BJ (cell line): ENCODE results near the gene DNAL1. TPM values are rescaled to one million over a fixed set of nuclear protein-coding genes. Genes with fewer than 3 reads are reported as not detected.
"Not testable (repeated sequence)": the region's sequence is repeated elsewhere in the genome, so short reads cannot be mapped to it uniquely, and the experiment has no call there.

Experiments used
- CTCF ChIA-PET: fragments of 350-600 bp; formaldehyde crosslinking; extraction: SDS; loops from one replicate; lab custom pipeline; 2021; ENCODE audit warnings: antibody characterized with exemption, inconsistent platforms; lab: Yijun Ruan, JAX
- POLR2A ChIA-PET: fragments of 300-600 bp; sonication (Branson Sonifier 250); formaldehyde crosslinking; extraction: SDS; loops from one replicate; lab custom pipeline; 2021; ENCODE audit warnings: antibody characterized with exemption; lab: Charles Lee
- DNase-seq: peaks from one replicate; pipeline ENCODE4 v3.0.0-alpha.2; 2011; ENCODE audit warnings: low read depth
- H3K27me3 ChIP-seq: 2 replicates; pipeline ENCODE4 v1.6.0; 2011; ENCODE audit warnings: low read length; ENCODE audit not compliant: control insufficient read depth, insufficient read depth
- H3K36me3 ChIP-seq: 2 replicates; pipeline ENCODE4 v1.5.1; 2011; ENCODE audit warnings: low read length; ENCODE audit not compliant: control insufficient read depth, insufficient read depth
- H3K4me3 ChIP-seq: 2 replicates; pipeline ENCODE4 v1.5.1; 2011; ENCODE audit warnings: low read depth, mild to moderate bottlenecking, control low read depth, low read length
- polyA plus RNA-seq: library from polyadenylated mRNA; depleted of rRNA; stranded (reverse); fragments of >200 nt; gene quantifications from 2 replicates; pipeline ENCODE4 v1.2.3, GENCODE V29; 2011
- TF ChIP-seq, protein P1 (sequence below): IDR thresholded peaks from 2 replicates; pipeline ENCODE4 v1.5.1; 2011; ENCODE audit warnings: low read depth, mild to moderate bottlenecking, control low read depth, inconsistent platforms, low read length, moderate library complexity; ENCODE audit not compliant: insufficient read depth

Gene DNAL1
- polyA plus RNA-seq, 1 experiment: 2.4 TPM

DNA sequence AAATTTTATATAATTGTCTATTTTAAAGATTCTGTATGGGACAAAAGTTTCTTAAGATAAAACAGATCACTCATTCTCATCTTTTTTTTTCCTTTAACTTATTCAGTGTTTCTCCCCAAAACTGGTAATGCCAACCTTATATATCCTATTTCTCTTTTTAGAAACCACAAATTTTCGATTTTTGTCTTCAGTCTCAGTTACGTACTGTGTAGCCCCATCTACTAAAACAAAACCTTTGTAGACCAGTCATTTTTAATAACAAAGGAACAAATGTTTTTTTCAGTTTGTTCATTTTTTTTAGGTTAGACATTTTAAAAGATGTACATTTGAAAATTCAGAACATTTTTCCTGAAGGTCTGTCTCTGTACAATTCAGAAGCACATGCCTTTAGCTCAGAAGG is 51.2 kb downstream of the DNAL1 start:
- CTCF ChIA-PET: interaction anchor here (0.7 kb wide), 1 partner anchor 133 kb away, joined by 3 read pairs; no protein-coding TSS in a partner anchor

DNA sequence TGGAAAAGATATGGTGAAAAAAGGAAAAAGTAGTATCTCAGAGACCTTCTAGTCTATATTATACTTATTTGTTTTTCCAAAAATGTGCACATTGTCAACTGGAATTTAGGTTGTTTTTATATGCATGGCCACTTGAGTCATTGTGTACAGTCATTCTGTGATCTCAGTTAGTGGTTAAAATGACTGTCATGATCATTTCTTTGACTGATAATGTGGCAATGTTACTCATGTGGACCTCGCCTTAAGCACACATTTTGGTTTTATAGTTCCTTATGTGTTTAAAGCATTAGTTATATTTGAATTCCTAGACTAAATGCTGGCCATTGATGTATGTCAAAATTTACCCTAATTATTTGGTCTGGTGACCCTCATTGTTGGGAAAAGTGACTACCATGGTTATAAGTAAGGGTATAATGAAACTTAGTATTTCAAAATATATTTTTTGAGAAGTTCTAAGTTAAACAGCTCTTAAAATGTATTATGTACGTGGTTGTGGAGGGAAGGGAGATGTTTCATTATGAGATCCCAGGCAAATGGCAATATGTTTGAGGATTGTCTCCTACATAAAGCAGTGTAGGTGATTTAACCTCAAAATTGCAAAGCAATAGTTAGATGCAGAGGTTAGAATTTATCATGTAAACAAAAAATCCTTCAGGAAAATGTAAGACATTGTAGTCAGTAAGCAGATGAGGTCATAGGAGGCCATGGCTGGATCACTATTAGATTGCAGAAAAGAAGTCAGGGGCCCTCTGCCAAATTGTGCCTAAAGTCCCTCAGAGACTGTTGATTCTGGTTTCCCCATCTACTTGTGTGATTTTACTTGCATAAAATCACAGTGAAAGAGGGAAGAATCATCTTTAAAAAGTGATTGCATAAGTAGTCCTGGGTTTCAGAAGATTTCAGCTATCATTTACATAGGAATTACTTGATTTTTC is 51.9 kb downstream of the DNAL1 start:
- no peaks in the 10 kb centered on the region for H3K36me3 ChIP-seq
- no peaks in the 10 kb centered on the region for H3K27me3 ChIP-seq
- CTCF ChIA-PET: no interaction called here
- POLR2A ChIA-PET: no interaction called here
- TF ChIP-seq, protein P1, sequence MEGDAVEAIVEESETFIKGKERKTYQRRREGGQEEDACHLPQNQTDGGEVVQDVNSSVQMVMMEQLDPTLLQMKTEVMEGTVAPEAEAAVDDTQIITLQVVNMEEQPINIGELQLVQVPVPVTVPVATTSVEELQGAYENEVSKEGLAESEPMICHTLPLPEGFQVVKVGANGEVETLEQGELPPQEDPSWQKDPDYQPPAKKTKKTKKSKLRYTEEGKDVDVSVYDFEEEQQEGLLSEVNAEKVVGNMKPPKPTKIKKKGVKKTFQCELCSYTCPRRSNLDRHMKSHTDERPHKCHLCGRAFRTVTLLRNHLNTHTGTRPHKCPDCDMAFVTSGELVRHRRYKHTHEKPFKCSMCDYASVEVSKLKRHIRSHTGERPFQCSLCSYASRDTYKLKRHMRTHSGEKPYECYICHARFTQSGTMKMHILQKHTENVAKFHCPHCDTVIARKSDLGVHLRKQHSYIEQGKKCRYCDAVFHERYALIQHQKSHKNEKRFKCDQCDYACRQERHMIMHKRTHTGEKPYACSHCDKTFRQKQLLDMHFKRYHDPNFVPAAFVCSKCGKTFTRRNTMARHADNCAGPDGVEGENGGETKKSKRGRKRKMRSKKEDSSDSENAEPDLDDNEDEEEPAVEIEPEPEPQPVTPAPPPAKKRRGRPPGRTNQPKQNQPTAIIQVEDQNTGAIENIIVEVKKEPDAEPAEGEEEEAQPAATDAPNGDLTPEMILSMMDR: no peak
- DNase-seq: peak; percentile 52
- H3K4me3 ChIP-seq: no peak overlapping the region

More for the DNA sequence above, 51.2 kb downstream of the DNAL1 start:
- no peaks in the 10 kb centered on the region for H3K27me3 ChIP-seq
- POLR2A ChIA-PET: no interaction called here
- H3K4me3 ChIP-seq: no peak overlapping the region
- TF ChIP-seq, protein P1: no peak
- DNase-seq: no peak
- no peaks in the 10 kb centered on the region for H3K36me3 ChIP-seq

DNA sequence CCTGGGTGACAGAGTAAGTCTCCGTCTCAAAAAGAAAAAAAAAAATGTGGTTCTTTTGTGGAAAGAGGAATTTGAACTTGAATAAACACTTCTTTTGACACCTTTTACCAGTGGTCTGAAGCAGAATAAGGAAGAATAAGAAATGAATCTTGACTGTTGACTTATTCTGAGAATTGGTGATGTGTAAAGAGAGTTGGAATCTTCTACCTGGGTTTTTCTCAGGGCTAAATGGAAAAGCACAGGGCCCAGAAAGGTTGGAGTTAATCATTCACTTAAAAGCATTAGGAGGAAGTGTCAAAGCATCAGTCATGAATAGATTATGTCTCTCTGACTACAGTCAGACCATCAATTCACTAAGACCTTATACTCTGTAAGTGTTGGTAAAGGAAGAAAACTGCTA is 55.5 kb downstream of the DNAL1 start:
- CTCF ChIA-PET: no interaction called here
- TF ChIP-seq, protein P1: no peak
- no peak for DNase-seq
- Histone ChIP-seq H3K4me3 (no peak overlapping the region), H3K36me3 (no peaks in the 10 kb centered on the region), H3K27me3 (no peaks in the 10 kb centered on the region)
- POLR2A ChIA-PET: no interaction called here

DNA sequence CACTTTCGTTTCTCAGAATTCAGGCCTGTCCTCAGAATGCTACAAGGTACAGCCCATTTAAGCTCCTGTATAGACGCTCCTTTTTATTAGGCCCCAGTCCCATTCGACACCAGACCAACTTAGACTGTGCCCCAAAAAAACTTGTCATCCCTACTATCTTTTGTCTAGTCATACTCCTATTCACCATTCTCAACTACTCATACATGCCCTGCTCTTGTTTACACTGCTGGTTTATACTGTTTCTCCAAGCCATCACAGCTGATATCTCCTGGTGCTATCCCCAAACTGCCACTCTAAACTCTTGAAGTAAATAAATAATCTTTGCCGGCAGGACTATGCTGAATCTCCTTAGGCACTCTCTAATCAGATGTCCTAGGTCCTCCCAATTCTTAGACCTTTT is 63.3 kb downstream of the DNAL1 start:
- DNase-seq, H3K27me3 ChIP-seq, POLR2A ChIA-PET, CTCF ChIA-PET, H3K36me3 ChIP-seq, H3K4me3 ChIP-seq: not testable (repeated sequence)

DNA sequence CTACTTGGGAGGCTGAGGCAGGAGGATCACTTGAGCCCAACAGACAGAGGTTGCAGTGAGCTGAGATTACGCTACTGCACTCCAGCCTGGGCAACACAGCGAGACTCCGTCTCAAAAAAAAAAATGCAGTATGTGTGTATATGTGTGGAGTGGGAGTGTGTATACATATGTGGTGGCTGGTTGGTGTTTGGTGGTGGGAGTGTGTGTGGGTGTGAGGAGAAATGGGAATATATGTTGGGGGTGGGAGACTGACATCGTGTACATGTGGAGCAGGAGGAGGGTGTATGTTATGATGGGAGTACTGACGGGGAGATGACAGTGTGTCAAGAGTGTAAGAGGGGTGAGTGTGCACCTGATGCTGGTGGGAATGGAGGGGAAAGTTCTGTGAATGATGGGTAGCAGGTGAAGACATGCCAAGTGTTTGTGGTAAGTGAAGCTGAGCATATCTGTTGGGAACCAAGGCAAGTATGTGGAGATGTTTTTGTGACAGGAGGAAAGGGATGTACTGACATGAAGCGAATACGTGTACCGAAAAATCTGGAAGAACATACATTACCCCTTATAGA is 65.2 kb downstream of the DNAL1 start:
- DNase-seq: no peak
- Histone ChIP-seq H3K27me3 (no peaks in the 10 kb centered on the region), H3K36me3 (no peaks in the 10 kb centered on the region; the same call in 1 of the 2 replicates), H3K4me3 (no peak overlapping the region)
- POLR2A ChIA-PET: no interaction called here
- TF ChIP-seq, protein P1: no peak
- CTCF ChIA-PET: interaction anchor here (1.8 kb wide), 1 partner anchor 15 kb away, joined by 4 read pairs; no protein-coding TSS in a partner anchor
